ENCODE results near the gene RARB.

Gene RARB

DNA sequence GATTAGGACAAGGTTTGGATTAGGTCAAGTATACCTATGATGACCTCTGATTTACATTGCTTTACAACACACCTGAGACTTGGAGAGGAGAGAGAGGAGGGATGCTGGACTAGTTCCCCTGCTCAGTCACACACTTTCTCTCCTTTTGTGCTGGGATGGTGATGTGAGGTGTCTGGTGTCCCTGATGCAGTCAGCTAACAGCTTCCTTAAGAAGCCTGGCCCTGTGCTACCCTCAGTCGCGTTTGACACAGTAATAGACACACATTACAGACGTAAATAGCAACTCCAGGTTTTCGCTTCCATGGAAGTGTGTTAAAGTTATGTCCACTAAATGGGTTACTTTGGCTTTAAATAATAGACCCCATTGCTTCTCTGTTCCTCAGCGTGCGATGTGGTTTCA lies 58.9 kb downstream of the RARB start:
- TF ChIP-seq CTCF (IDR thresholded peaks at IDR 0.05; ENCODE audit: low read depth, low read length, missing control alignments), result no peak
- DNase-seq (ENCODE audit: low read depth), result no peak
- H3K4me3 ChIP-seq (ENCODE audit: low read depth, low read length), result no peak overlapping the region

- no peak for TF ChIP-seq CTCF (IDR thresholded peaks at IDR 0.05; ENCODE audit: low read depth, low read length, missing control alignments)
- H3K4me3 ChIP-seq (ENCODE audit: low read depth, low read length), result no peak overlapping the region
- DNase-seq (ENCODE audit: low read depth), result no peak
Measured at GRCh38 chr3:25489858-25490593, 62.0 kb downstream of the RARB start.

DNA sequence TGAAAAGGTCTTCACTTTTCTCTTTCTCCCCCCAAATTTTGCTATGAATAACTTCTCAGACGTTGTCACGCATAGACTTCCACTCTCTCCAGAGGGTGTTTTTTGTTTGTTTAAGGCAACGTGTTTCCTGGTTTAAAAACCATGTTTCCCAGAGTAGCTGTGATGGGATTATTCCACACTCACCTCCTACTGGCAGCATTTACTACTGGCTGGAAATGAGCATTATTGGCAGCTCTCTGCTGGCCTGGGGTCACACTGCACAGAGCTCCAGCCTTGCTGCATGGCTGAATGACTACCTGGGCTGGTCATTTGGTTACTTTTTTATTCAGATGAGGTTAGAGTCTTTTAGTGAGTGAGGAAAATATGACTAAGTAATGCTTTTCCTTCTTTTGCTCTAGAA lies 65.2 kb downstream of the RARB start:
- H3K4me3 ChIP-seq (ENCODE audit: low read depth, low read length), result no peak overlapping the region
- DNase-seq (ENCODE audit: low read depth), result no peak
- no peak for TF ChIP-seq CTCF (IDR thresholded peaks at IDR 0.05; ENCODE audit: low read depth, low read length, missing control alignments)

GRCh38 chr3:25493786-25494185 lies 65.7 kb downstream of the RARB start:
- H3K4me3 ChIP-seq (ENCODE audit: low read depth, low read length), result no peak overlapping the region
- no peak for DNase-seq (ENCODE audit: low read depth)
- no peak for TF ChIP-seq CTCF (IDR thresholded peaks at IDR 0.05; ENCODE audit: low read depth, low read length, missing control alignments)

DNA sequence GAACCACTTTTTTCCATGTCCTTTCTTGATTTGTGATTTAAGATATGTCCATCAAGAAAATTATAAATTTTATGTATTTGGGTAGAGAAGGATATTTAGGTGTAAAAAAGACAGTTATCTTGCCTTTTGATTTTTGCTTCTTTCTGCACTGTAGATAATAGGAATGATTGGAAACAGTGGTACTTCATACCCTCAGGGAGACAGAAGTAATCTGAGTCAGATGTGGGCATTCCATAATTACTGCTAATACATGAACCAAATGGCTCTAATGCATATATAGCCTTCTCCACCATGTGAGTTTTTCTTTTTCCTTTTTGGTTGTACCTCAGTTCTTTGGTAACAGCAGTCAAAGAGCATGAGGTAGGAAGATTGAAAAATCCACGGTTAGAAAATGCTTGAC lies 67.2 kb downstream of the RARB start:
- H3K4me3 ChIP-seq (ENCODE audit: low read depth, low read length), result no peak overlapping the region
- no peak for TF ChIP-seq CTCF (IDR thresholded peaks at IDR 0.05; ENCODE audit: low read depth, low read length, missing control alignments)
- no peak for DNase-seq (ENCODE audit: low read depth)

- TF ChIP-seq CTCF (IDR thresholded peaks at IDR 0.05; ENCODE audit: low read depth, low read length, missing control alignments), result no peak
- no peak for DNase-seq (ENCODE audit: low read depth)
- H3K4me3 ChIP-seq (ENCODE audit: low read depth, low read length), result no peak overlapping the region
Measured at GRCh38 chr3:25495726-25496253, 67.7 kb downstream of the RARB start.

DNA sequence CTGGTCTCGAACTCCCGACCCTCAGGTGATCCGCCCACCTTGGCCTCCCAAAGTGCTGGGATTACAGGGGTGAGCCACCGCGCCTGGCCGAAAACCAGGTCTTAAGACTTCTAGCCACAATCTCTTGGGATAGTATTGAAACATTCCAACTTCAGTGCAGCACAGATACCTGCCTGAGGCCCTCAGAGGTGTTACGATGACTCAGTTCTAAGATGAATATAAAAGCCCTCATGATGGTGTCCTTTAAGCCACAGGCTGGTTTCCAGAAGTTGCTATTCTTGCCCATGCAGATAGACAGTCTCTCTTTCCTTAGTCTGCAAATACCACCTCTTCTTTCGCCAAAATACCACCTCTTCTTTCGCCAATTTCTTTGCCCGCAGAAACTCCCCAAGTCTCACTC lies 69.0 kb downstream of the RARB start:
- H3K4me3 ChIP-seq (ENCODE audit: low read depth, low read length), result no peak overlapping the region
- no peak for DNase-seq (ENCODE audit: low read depth)
- TF ChIP-seq CTCF (IDR thresholded peaks at IDR 0.05; ENCODE audit: low read depth, low read length, missing control alignments), result no peak

All from GM12864 (cell line).